ENCODE results near the gene PAK1IP1. TPM values are rescaled to one million over a fixed set of nuclear protein-coding genes. Genes with fewer than 3 reads are reported as not detected.
A peak's percentile ranks its signal among the peaks of the same experiment; 100 is the strongest.
"Not testable (repeated sequence)": the region's sequence is repeated elsewhere in the genome, so short reads cannot be mapped to it uniquely, and the experiment has no call there.

The PAK1IP1 gene, protein sequence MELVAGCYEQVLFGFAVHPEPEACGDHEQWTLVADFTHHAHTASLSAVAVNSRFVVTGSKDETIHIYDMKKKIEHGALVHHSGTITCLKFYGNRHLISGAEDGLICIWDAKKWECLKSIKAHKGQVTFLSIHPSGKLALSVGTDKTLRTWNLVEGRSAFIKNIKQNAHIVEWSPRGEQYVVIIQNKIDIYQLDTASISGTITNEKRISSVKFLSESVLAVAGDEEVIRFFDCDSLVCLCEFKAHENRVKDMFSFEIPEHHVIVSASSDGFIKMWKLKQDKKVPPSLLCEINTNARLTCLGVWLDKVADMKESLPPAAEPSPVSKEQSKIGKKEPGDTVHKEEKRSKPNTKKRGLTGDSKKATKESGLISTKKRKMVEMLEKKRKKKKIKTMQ
- total RNA-seq (2014; rRNA removed; shearing (Covaris generic)): 90.3 and 103 TPM in 2 replicates

DNA sequence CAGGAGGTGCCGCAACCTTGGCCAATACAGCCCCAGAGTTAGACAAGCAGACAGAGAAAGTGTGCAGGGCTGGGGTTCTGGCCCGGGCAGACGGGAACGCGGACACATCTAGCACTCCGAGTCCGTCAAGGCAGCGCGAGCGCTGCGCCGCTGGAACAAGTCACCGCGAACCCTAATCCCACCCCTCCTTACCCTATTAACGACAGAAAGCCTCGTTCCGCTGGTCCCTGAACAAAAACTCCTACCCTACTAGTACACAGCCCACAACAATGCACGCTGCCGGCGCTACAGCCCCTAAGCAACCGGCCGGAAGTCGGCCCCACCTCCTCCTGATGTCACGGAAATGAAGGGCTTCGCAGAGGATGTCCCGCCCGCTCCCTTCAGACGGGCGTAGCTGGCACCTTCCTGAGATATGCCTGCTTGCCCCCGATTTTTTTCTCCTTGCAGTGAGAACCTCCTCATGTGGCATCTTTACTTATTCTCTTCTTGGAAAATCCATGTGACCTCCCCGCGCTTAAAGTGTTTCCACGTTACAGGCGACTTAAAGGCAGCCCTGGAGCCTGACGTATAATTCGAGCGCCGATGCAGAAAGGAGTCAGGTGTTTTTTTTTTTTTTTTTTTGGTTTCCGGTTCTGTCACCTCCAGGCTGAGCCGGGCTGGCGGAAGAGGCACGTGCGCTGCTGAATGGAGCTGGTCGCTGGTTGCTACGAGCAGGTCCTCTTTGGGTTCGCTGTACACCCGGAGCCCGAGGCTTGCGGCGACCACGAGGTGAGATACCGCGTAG is at the start of gene PAK1IP1, which contains the start of gene C6orf52:
TSS of gene PAK1IP1 (plus strand) at position 671 of the 784 bp plus-strand sequence. CDS start at position 685, 14 bp downstream.
TSS of gene C6orf52 (minus strand) at position 315 of the 784 bp plus-strand sequence. CDS start 7,066 bp downstream, outside the sequence.
- DNase-seq (ENCODE audit: low read depth): peak; percentile 96

DNA sequence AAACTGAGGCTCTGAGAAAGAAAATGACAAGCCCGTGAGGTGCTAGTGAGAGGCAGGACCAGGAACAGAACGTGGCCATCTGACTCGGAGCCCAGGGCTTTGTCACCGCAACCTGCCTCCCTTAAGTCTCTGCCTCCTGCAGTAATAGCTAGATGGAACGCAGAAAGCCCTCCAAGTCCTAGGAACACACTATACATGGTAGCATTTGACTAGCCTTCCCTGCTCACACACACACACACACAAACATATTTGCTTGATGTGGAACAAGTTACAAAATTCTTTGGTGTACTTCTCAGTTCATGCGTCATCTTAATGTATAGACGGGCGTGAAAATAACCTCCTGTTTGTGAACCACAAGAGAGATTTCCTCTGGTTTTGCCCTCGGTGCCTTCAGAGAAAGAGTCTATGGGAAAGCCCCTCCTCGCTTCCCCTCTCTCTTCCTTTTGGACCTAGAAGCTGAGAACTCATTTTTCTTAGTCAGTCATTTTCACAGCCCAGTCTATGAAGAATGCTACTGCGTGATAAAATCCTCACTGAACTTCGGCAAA is 39.2 kb upstream of the PAK1IP1 start:
- DNase-seq (ENCODE audit: low read depth): no peak

DNA sequence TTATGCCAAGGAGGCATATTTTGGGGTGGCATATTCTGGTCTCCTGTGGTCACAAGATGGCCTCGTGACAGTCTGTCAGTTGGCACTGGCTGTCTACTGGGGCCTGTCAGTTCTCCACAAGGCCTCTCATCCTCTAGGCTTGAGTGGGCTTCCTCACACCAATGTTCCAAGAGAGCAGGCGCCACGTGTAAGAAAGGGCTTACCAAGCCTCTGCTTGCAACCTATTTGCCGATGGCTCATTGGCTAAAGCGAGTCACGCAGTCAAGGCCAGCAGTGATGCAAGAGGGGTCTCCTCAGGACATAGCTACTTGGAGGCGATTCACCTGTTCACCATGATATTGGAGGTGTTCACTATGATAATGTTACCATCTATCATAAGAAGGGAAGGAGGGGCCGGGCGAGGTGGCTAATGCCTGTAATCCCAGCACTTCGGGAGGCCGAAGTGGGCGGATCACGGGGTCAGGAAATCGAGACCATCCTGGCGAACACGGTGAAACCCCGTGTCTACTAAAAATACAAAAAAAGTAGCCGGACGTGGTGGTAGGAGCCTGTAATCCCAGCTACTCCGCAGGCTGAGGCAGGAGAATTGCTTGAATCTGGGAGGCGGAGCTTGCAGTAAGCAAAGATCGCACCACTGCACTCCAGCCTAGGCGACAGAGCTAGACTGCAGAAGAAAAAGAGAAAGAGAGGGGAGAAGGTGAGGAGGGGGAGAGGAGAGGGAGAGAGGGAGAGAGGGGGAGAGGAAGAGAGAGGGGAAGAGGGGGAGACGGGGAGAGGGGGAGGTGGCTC is 35.7 kb upstream of the PAK1IP1 start:
- no peak for DNase-seq (ENCODE audit: low read depth)

DNA sequence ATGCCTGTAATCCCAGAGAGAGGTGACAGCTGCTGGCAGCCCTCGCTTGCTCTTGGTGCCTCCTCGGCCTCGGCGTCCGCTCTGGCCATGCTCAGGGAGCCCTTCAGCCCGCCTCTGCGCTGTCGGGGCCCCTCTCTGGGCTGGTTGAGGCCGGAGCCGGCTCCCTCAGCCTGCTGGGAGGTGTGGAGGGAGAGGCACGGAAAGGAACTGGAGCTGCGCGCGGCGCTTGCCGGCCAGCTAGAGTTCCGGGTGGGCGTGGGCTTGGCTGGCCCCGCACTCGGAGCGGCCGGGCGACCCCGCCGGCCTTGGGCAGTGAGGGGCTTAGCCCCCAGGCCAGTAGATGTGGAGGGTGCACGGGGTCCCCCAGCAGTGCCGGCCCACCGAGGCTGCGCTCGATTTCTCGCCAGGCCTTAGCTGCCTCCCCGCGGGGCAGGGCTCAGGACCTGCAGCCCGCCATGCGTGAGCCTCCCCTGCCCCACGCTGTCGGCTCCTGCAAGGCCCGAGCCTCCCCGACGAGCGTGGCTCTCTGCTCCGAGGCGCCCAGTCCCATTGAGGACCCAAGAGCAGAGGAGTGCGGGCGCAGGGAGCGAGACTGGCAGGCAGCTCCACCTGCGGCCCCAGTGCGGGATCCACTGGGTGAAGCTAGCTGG is 34.9 kb upstream of the PAK1IP1 start:
- peak; percentile 5 for DNase-seq (ENCODE audit: low read depth)

DNA sequence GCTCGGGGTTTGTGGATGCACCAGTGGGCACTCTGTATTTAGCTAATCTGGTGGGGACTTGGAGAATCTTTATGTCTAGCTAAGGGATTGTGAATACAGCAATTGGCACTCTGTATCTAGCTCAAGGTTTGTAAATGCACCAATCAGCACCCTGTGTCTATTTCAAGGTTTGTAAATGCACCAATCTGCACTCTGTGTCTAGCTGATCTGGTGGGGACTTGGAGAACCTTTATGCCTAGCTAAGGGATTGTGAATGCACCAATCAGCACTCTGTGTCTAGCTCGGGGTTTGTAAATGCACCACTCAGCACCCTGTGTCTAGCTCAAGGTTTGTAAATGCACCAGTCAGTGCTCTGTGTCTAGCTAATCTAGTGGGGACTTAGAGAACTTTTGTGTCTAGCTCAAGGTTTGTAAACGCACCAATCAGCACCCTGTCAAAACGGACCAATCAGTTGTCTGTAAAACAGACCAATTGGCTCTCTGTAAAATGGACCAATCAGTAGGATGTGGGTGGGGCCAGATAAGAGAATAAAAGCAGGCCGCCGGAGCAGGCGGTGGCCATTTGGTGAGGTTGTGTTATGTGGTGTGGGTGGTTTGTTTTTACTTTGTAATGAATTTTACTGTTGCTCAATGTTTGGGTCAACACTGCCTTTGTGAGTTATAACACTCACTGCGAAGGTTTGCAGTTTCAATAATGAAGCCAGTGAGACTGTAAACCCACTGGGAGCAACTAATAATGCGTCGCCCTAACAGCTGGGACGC is 34.2 kb upstream of the PAK1IP1 start:
- DNase-seq (ENCODE audit: low read depth): not testable (repeated sequence)

DNA sequence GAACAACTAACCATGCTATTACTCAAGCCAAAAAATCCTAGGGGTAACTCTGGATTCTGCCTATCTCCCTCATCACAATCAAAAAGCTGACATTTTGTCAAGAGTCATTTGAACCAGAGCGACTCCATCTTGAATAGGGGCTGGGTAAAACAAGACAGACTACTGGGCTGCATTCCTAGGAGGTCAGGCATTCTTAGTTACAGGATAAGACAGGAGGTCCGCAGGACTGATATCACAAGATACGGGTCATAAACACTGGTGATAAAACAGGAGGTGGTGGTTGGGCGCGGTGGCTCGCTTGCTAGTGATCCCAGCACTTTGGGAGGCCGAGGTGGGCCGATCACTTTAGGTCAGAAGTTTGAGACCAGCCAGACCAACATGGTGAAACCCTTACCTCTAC is 32.6 kb upstream of the PAK1IP1 start:
- no peak for DNase-seq (ENCODE audit: low read depth)

DNA sequence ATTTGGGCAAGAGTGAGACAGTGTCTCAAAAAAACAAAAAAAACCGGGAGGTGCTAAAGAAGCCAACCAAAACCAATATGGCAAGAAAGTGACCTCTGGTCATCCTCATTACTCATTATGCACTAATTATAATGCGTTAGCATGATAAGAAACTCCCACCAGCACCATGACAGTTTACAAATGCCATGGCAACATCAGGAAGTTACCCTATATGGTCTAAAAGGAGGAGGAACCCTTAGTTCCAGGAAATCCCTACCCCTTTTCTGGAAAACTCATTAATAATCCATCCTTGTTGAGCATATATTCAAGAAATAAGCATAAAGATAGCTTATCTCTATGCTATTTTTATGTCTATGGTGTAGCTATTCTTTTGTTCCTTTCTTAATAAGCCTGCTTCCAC is 32.0 kb upstream of the PAK1IP1 start:
- no peak for DNase-seq (ENCODE audit: low read depth)

DNA sequence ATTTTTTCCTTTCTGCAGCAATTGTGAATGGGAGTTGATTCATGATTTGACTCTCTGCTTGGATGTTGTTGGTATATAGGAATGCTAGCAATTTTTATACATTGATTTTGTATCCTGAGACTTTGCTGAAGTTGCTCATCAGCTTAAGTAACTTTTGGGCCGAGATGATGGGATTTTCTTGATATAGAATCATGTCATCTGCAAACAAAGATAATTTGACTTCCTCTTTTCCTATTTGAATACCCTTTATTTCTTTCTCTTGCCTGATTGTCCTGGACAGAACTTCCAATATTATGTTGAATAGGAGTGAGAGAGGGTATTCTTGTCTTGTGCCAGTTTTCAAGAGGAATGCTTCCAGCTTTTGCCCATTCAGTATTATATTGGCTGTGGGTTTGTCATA is 29.2 kb upstream of the PAK1IP1 start:
- DNase-seq (ENCODE audit: low read depth): not testable (repeated sequence)

DNA sequence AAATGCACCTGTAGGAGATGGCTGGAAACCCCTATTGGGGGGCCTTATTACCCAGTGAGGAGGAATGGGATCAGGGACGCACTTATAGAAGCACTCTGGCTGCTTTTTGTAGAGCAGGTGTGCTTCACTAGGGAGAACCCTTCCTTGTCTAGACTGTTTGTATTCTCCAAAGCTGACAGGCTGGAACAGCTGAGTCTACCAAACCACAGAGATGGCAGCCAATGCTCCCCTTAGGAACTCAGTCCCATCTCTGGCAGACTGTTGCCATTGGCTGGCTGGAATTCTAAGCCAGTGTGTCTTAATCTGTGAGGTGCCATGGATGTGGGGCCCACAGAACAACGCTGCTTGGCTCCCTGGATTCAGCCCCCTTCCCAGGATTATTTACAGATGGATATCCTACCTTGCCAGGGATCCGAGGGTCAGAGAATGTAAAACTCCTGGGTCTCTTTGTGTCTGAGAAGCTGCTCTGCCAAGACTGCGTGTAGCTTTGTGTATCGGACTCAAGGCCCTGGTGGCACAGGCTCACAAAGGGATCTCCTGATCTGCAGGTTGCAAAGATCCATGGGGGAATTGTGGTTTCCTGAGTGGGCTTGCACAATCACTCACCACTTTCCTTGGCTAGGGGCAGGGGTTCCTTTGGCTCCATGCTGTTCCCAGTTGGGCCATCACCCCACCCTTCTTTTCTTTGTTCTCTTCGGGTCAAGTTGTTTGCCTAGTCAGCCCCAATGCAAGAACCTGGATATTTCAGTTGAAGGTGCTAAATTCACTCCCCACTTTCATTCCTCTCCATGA is 26.4 kb upstream of the PAK1IP1 start:
- no peak for DNase-seq (ENCODE audit: low read depth)

DNA sequence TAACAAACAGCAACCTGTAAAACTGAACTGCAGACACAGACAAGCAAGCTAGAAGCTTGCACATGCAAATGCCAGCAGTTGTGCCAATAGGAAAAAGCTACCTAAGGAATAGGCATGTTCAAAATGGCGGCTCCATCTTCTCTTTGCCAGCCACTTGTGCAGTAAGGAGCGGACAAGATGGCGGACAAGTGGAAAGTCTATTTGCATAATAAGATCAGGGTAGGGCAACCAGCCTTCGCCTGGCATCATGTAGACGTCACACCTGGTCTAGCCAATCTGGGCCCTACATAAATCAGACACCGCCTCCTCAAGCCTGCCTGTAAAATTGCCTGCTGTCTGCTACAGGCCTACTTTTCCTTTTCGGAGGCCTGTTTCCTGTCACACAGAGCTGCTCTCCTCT is 18.4 kb upstream of the PAK1IP1 start:
- DNase-seq (ENCODE audit: low read depth): no peak

DNA sequence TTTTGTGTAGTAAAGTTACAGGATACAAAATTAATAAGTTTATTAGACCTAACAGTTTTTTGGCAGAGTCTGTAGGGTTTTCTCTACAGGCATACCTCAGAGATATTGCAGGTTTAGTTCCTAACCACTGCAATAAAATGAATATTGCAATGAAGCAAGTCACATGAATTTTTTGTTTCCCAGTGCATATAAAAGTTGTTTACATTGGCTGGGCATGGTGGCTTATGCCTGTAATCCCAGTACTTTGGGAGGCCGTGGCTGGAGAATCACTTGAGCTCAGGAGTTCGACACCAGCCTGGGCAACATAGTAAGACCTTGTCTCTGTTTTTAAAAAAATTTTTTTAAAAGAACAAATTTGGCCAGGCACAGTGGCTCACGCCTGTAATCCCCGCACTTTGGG is 16.3 kb upstream of the PAK1IP1 start:
- no peak for DNase-seq (ENCODE audit: low read depth)

DNA sequence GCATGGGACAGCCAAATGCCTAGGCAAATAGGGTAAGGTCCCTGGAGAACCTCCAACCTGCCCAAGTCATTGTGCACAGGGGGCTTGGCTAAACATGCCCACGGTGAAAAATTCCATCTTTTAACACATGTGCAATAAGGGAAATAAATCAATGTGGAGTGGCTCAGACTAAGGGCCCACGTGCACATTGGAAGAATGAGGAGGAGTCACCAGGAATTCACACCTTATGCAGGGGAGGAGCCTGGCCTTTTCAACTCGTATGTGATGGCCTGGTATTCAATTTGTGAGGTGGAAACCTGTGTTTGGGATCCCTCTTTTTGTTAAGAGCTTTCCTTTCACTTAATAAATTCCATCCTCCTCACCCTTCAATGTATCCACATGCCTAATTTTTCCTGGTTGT is 13.0 kb upstream of the PAK1IP1 start:
- no peak for DNase-seq (ENCODE audit: low read depth)

DNA sequence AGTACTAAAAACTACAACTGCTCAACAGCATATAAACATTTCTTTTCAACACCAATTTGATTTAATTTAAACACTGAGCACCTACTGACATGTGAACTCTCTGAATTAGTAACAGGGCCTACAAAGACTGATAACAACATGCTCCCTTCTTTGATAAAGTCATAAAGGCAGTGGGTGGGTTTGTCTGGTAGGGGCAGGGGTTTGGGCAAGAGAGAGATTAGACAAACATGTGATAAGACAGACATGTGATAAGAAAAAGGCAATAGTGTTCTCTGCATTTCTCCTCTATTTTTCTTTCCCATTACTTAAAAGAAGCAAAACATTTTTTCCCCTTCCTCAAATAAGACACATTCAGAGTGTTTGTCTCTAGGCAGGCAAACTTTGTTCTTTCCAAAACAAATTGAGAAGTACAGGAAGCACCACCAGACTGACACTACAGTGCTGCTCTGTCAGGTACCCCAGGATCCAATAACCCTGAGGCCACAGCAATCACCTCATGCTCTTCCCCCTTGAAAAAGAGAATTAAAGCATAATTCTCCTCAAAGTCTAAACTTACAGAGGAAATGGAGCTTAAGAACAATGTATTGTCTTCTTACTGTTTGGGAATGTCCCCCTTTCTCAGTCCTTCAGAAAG is 12.3 kb upstream of the PAK1IP1 start:
- DNase-seq (ENCODE audit: low read depth): no peak

DNA sequence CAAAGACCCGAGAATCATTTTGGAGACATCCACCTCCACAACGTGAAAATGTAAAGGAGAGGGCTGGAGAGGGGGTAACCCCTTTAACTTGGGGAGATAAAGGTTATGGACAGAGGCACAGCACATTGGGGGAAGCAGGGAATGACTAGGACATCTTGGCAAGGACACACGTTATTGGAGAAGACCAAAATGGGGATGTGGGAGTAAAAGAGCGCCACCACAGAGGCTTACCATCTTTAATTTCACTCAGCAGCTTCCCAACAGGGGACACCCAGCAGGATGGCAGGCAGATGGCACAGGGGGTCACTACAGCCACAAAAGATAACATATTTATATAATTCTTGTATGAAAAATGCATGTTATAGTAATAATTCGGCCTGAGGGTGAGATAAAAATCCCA is 10.2 kb upstream of the PAK1IP1 start:
- no peak for DNase-seq (ENCODE audit: low read depth)

DNA sequence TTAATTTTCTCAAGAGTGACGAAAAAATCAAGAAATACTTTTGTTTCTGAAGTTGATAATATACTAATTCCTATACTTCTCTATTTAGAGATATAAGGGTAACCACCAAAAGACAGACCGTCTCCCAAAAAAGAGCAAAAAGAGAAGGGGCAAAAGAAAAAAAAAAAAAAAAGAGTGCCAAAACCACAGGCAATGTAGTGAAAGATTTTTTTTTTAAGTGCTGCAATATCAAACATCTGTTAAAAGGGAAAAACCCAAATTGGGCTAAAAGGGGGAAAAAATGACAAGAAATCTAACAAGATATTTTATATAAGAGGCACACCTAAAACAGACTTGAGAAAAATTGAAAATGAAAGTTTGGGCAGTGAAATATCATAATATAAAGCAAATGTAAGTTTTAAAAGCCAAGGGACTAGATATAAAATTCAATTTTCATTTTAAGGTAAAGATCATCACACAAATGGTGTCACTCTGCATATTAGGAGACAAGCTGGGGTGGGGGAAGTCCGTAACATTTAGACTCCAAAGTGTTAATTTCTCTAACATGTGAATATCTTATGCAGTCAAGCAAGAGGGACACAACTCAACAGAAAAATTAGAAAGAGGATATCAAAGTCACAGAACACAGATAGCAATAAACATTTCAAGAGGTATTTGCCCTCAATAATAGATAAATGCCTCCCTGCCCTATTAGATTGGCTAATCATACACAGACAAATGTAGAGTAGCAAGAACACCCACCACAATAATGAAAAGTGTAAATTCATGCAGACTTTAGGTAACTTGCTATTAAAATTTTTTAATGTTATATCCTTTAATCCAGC is 9.5 kb upstream of the PAK1IP1 start:
- DNase-seq (ENCODE audit: low read depth): no peak

DNA sequence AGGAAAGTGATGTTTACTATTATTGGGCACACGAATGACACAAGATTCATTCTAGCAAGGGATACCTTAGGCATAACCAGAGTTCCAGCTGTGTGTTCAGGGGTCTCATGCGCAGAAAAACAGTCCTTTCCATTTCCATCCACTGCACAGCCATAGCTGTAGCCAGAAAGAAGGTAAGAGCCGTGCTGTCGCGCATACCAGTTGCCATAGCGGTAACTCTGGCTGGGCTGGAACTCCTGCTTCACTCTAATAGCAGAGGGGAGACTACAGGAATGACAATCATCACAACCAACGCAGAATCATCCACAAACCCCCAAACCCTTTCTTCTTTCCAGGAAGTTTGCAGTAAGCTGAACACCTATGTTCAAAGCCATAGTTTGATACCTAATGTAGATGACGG is 7.9 kb upstream of the PAK1IP1 start:
- DNase-seq (ENCODE audit: low read depth): no peak

DNA sequence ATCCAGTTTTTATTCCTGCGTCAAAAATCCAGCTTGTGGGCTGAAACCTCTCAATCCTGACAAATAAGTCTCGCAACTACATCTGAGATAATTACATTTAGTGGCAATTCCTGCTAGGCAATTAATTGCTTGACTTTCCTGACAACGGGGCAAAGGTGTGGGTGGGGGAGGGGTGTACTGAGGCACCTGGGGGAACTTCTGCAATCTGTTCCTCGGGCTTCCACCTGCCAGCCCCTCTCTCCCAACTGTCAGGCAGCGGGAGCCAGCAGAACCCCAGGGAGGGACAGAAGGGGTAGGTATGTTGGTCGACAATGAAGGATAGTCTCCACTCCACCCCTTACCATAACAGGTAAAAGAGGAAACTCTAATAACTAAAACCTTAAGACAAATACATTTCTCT is 7.2 kb upstream of the PAK1IP1 start:
- DNase-seq (ENCODE audit: low read depth): no peak
